Activated CD8-positive, alpha-beta memory T cell treated with anti-CD3 and anti-CD28 coated beads for 4 hours (primary cell): ENCODE data around the gene HERPUD2.
"Not testable (repeated sequence)": the region's sequence is repeated elsewhere in the genome, so short reads cannot be mapped to it uniquely, and the experiment has no call there.

Source experiments
- DNase-seq, 2 donors: peaks; one replicate each; pipeline ENCODE4 v3.0.0-alpha.2; 2020; ENCODE audit warnings: low read depth in 2 of 2

Gene HERPUD2

GRCh38 chr7:35714407-35714806 lies 19.5 kb upstream of the HERPUD2 start:
- no peak for DNase-seq

GRCh38 chr7:35712563-35713226 lies 17.8 kb upstream of the HERPUD2 start:
- no peak for DNase-seq

- DNase-seq: no peak
Observed at GRCh38 chr7:35707422-35707821, 12.5 kb upstream of the HERPUD2 start.

- no peak for DNase-seq
Observed at GRCh38 chr7:35705932-35706461, 11.1 kb upstream of the HERPUD2 start.

GRCh38 chr7:35704261-35704660 lies 9.3 kb upstream of the HERPUD2 start:
- DNase-seq: no peak

- no peak for DNase-seq
Observed at GRCh38 chr7:35702541-35702940, 7.6 kb upstream of the HERPUD2 start.

GRCh38 chr7:35701287-35701900 lies 6.5 kb upstream of the HERPUD2 start:
- DNase-seq: no peak

GRCh38 chr7:35700865-35701264 lies 5.9 kb upstream of the HERPUD2 start:
- DNase-seq: no peak

GRCh38 chr7:35700333-35700732 lies 5.4 kb upstream of the HERPUD2 start:
- DNase-seq: no peak

- DNase-seq: no peak
Observed at GRCh38 chr7:35699796-35700305, 4.9 kb upstream of the HERPUD2 start.

GRCh38 chr7:35698382-35698781 lies 3.4 kb upstream of the HERPUD2 start:
- DNase-seq: not testable (repeated sequence)

- no peak for DNase-seq
Observed at GRCh38 chr7:35697414-35698175, 2.7 kb upstream of the HERPUD2 start.

- DNase-seq: no peak
Observed at GRCh38 chr7:35695987-35696386, 1.1 kb upstream of the HERPUD2 start.

GRCh38 chr7:35695473-35695850 lies 527 bp upstream of the HERPUD2 start:
- DNase-seq: no peak

GRCh38 chr7:35694161-35694783 lies 663 bp downstream of the HERPUD2 start:
- no peak for DNase-seq

- no peak for DNase-seq
Observed at GRCh38 chr7:35691827-35692307, 3.1 kb downstream of the HERPUD2 start.

- DNase-seq: no peak
Observed at GRCh38 chr7:35691366-35691765, 3.6 kb downstream of the HERPUD2 start.

GRCh38 chr7:35690614-35691013 lies 4.3 kb downstream of the HERPUD2 start:
- not testable (repeated sequence) for DNase-seq

GRCh38 chr7:35685781-35686180 lies 9.2 kb downstream of the HERPUD2 start:
- DNase-seq: no peak

- no peak for DNase-seq
Observed at GRCh38 chr7:35681231-35682029, 13.5 kb downstream of the HERPUD2 start.

- DNase-seq: no peak
Observed at GRCh38 chr7:35680403-35681013, 14.4 kb downstream of the HERPUD2 start.
